Choroid plexus epithelial cell (primary cell): ENCODE results near the gene BANK1.

Experiments
- DNase-seq: peaks from one replicate; pipeline ENCODE4 v3.0.0-alpha.2; 2010; ENCODE audit warnings: low read depth
- H3K4me3 ChIP-seq: 2 replicates; pipeline ENCODE4 v1.5.1; 2011; ENCODE audit warnings: low read depth, mild to moderate bottlenecking, control low read depth, low read length, moderate library complexity
- TF ChIP-seq, protein P1 (sequence below): conservative IDR thresholded peaks from 2 replicates; pipeline ENCODE4 v1.5.1; 2011; ENCODE audit warnings: low read depth, mild to moderate bottlenecking, control low read depth, inconsistent platforms, low read length, moderate library complexity

BANK1 gene

GRCh38 chr4:101952985-101953384 lies 162.5 kb downstream of the BANK1 start:
- no peak overlapping the region for H3K4me3 ChIP-seq
- no peak for DNase-seq
- TF ChIP-seq, protein P1, sequence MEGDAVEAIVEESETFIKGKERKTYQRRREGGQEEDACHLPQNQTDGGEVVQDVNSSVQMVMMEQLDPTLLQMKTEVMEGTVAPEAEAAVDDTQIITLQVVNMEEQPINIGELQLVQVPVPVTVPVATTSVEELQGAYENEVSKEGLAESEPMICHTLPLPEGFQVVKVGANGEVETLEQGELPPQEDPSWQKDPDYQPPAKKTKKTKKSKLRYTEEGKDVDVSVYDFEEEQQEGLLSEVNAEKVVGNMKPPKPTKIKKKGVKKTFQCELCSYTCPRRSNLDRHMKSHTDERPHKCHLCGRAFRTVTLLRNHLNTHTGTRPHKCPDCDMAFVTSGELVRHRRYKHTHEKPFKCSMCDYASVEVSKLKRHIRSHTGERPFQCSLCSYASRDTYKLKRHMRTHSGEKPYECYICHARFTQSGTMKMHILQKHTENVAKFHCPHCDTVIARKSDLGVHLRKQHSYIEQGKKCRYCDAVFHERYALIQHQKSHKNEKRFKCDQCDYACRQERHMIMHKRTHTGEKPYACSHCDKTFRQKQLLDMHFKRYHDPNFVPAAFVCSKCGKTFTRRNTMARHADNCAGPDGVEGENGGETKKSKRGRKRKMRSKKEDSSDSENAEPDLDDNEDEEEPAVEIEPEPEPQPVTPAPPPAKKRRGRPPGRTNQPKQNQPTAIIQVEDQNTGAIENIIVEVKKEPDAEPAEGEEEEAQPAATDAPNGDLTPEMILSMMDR, result no peak

DNA sequence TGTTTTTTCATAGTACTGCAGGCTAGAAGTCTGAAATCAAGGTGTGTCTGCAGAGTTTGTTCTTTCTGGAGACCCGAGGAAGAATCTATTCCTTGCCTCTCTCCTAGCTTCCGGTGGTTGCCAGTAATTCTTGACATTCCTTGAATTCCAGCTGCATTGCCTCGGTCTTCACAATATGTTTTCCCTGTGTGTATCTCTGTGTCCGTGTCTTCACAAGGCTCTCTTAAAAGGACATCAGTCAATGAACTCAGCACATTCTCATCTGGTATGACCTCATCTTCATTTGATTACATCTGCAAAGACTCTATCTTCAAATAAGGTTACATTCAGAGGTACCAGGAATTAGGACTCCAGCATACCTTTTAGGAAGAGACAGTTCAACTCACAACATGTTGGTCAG lies 163.4 kb downstream of the BANK1 start:
- TF ChIP-seq, protein P1, result no peak
- peak; percentile 70 for DNase-seq
- H3K4me3 ChIP-seq, result no peak overlapping the region

GRCh38 chr4:101954351-101954750 lies 163.8 kb downstream of the BANK1 start:
- DNase-seq, result no peak
- H3K4me3 ChIP-seq, result no peak overlapping the region
- TF ChIP-seq, protein P1, result no peak

DNA sequence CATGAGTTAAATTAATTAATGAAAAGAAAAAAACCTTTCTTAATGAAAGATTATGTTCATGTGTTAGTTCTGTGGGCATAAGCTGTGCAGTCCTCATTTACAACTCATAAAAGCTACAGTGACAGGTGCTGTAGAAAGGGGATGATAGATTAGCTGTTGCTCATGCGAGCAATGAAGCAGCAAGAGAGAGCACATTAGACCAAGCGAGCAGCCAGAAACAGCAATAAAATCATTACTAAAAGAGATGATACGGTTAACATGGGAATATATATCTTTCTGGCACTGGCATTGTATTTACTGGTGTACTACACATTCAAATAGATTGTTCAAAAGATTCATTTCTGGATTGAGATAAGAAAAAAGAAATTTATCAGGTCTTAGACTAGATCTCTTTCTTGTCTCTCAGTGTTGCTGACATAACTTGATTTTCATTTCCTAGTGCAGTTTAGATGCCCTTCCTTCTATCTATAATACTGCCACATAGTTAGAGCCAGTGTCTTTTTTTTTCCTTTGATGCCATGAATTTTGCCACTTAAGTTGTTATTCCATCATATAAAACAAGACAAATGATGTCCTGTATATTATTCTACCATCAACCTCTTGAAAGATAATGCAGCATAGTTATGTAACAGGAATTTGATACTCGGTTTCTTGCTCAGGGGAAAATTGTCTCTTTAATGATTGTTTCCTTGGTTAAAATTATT lies 164.6 kb downstream of the BANK1 start:
- H3K4me3 ChIP-seq, result no peak overlapping the region
- TF ChIP-seq, protein P1, result no peak
- DNase-seq, result no peak

GRCh38 chr4:101956068-101956825 lies 165.7 kb downstream of the BANK1 start:
- TF ChIP-seq, protein P1, result no peak
- no peak for DNase-seq
- no peak overlapping the region for H3K4me3 ChIP-seq

GRCh38 chr4:101958547-101958946 lies 168.0 kb downstream of the BANK1 start:
- DNase-seq, result no peak
- H3K4me3 ChIP-seq, result no peak overlapping the region
- TF ChIP-seq, protein P1, result no peak
